Stimulated activated CD4-positive, alpha-beta T cell treated with anti-CD3 and anti-CD28 coated beads, Interleukin-2, amount 100 ng/mL, for 24 hours (primary cell): ENCODE data around the gene SLC26A3.
"Not testable (repeated sequence)": the region's sequence is repeated elsewhere in the genome, so short reads cannot be mapped to it uniquely, and the experiment has no call there.

Experiments used
- DNase-seq, 2 donors: peaks; one replicate each; pipeline ENCODE4 v3.0.0-alpha.2; 2020

Gene SLC26A3

DNA sequence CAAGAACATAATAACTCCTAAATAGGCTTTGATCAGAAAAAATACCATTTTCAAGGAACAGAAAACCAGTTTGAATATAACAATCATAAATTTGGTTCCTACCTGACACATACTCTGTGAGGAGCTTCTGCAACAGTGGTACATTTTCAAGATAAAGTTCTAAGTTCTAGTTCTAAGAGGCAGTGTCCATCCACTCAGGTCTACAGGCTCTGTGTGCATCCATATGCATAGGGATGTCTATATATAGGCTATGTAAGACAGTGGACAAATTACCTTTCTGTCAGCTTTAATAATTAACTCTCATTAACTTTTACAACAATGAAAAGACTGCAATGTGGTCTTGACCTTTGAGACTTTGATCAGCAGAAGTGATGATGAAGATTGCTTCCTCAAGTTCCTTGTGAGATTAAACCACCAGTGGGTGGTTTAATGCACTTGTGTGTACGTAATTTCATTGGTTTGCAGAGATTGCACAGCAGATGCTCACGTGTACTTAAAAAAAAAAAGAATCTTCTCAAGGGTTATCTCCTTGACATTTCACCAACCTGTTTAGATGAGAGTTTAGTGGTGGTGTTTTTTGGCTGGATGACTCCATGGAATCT is at the start of gene SLC26A3:
SLC26A3 (minus strand) TSS at position 215 of the 602 bp plus-strand sequence. CDS start 8,714 bp downstream, outside the sequence.
- no peak for DNase-seq

DNA sequence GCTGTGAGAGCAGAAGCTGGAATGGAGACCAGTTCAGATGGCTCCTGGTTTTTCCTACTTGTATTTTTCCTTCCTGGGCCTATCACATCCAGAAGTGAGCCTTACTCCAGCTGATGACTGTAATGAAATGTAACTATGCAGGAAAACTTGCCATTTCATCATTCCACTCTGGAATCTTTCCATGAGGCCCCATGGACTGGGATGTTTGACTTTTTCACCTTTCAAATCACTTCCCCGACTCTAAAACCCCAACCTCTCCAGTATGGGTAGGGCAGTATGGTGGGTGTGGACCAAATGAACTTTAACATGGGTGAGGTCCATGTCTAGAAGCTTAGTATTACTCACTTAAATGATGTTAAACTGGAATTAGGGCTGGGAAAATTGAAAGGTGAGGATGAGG is 47.6 kb upstream of the SLC26A3 start:
- no peak for DNase-seq

DNA sequence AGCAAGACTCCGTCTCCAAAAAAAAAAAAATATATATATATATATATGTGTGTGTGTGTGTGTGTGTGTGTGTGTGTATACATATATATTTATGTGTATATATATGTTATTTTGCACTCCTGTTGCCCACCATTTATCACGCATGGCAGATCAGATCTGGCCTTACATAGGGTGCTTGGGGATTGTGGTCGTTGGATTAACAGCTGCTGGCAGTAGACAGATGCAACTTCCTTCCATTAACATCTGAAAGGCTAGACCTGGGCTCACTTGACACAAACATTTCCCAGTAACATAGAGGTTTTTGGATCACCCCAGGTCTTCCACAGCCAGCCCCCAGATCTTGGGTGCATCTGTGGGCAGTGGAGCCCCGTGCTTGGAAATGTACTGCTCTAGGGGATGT is 47.2 kb upstream of the SLC26A3 start:
- DNase-seq = no peak

DNA sequence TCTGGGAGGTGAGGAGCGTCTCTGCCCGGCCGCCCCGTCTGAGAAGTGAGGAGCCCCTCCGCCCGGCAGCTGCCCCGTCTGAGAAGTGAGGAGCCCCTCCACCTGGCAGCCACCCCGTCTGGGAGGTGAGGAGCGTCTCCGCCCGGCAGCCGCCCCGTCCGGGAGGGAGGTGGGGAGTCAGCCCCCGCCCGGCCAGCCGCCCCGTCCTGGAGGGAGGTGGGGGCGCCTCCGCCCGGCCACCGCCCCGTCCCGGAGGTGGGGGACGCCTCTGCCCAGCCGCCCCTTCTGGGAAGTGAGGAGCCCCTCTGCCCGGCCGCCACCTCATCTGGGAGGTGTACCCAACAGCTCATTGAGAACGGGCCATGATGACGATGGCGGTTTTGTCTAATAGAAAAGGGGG is 45.2 kb upstream of the SLC26A3 start:
- not testable (repeated sequence) for DNase-seq

DNA sequence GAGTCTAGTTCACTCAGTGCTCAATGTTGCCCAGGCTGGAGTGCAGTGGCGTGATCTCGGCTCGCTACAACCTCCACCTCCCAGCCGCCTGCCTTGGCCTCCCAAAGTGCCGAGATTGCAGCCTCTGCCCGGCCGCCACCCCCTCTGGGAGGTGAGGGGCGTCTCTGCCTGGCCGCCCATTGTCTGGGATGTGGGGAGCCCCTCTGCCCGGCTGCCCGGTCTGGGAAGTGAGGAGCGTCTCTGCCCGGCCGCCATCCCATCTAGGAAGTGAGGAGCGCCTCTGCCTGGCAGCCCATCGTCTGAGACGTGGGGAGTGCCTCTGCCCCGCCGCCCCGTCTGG is 44.8 kb upstream of the SLC26A3 start:
- DNase-seq = not testable (repeated sequence)

DNA sequence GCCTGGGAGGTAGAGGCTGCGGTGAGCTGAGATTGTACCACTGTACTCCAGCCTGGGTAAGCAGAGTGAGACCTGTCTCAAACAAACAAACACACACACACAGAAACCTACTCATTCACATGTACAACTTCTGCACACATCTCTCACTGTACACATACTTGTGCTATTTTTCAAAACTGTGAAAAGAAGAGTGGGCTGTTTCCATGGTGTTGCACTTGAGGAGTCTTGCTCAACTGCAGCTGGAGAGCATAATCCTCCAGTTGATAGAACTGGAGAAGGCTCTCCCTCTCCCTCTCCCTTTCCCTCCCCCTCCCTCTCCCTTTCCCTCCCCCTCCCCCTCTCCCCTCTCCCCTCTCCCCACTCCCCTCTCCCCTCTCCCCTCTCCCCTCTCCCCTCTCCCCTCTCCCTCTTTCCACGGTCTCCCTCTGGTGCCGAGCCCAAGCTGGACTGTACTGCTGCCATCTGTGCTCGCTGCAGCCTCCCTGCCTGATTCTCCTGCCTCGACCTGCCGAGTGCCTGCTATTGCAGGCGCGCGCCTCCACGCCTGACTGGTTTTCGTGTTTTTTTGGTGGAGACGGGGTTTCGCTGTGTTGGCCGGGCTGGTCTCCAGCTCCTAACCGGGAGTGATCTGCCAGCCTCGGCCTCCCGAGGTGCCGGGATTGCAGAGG is 44.3 kb upstream of the SLC26A3 start:
- DNase-seq = no peak

DNA sequence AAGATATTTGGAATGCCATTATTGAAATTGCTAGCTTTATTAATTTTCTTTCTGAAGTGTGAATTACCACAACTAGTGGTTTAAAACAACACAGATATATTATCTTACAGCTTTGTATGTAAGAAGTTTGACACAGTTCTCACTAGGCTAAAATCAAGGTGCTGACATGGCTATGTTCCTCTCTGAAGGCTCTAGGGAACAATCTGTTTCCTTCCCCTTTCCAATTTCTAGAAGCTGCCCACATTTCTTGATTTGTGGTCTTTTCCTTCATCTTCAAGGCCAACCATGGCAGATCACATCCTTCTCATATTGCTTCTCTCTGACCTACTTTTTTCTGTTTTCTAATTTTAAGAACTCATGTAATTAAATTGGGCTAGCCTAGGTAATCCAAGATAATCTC is 43.3 kb upstream of the SLC26A3 start:
- DNase-seq = no peak

DNA sequence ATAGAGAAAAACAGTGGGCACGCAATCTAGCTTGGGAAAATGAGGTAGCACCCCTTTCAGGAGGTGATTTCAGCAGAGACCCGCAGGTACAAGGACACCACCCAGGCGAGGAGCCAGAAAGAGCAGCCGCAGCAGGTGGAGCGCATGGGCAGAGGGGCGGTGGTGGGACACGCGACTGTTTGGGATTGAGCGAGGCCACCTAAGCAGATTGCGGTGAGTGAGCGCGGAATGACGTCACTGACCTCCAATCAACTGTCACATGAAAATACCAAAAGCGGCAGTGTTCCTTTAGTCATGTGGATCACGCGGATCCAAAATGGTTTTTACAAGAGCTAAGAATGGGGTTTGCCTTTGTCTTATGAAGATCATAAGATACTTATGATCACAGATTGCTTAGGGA is 40.2 kb upstream of the SLC26A3 start:
- no peak for DNase-seq

DNA sequence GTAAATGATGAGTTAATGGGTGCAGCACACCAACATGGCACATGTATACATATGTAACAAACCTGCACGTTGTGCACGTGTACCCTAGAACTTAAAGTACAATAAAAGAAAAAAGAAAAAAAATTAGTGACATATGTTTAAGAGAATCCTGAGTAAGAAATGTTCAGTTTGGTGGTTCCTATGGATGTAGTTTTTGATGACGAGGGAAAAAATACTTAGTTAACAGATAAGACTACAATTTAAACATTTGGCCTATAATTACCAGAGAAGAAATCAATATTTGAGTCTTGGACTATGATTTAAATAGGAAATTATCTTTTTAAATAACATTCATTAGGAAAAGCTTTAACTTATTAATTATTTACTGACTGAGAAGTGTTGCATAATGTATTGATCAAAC is 39.2 kb upstream of the SLC26A3 start:
- DNase-seq = no peak

DNA sequence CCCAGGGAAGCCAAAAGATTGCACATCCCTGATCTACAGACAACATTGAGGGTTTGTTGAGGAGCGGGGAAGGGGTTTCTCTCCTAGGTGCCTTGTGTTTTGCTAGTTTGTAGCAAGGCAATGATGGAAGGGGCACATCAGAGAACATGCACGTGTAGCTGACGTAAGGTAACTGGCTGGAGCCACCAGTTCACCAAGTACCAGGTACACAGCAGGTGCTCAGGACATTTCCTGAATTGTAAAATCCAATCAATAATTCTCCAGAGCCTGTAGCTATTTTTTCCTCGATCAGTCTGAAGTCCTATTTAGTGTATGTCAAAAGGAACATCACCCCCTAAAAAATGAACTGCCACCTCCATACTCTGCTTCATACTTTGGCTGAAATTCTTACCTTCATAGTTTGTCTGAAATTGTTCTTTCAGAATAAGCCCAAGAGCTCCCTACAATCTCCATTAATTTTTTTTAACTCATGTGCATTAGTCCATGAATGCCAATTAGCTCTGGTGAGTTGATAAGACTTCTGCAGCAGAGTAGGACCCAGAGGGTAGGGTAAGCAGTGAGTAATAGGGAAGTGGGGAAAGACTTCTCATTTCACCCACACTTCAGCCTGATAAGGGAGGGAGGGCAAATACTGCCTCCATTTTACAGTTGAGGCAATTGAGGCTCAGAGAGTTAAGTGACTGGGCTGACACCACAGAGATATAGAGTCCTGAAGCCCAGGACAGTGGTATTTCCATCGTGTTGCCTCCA is 36.0 kb upstream of the SLC26A3 start:
- DNase-seq = no peak

DNA sequence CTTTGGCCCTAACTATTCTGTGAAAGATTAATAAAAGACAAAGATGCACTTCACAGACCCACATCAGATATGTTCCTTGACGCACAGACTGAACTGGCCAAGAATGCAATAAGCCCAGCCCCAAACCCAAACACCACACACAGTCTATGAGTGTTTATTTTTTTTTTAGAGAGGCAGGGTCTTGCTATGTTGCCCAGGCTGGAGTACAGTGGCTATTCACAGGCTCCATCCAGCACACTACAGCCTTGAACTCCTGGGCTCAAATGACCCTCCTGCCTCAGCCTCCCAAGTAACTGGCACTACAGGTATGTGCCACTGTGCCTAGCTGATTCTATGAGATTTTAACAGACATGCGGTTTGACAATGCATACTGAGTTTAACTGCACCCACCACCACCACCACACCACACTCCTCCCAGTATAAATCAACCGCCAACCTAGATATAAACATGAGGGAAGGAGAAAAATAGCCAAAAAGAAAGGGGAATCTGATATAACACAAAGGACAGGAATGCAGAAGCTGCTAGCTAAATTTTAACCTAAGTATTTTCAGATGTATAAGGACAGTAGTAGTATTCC is 35.1 kb upstream of the SLC26A3 start:
- DNase-seq = no peak

DNA sequence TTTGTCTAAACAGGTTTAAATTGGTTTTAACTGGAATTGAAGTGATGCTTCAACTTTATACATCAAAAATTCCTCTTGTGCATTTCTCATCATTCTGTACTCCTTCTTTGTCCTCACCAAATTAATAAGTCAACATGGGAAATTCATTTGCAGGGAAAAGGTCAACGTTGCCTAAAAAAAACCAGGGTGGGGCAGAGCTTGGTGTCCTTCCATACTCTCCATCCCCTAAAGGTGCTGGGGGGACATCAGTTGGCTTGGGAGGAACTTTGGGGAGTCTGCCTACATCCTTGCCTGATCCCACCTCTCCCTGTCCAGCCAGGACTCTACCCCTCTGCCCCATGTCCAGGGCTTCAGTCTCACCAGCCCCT is 34.1 kb upstream of the SLC26A3 start:
- no peak for DNase-seq

DNA sequence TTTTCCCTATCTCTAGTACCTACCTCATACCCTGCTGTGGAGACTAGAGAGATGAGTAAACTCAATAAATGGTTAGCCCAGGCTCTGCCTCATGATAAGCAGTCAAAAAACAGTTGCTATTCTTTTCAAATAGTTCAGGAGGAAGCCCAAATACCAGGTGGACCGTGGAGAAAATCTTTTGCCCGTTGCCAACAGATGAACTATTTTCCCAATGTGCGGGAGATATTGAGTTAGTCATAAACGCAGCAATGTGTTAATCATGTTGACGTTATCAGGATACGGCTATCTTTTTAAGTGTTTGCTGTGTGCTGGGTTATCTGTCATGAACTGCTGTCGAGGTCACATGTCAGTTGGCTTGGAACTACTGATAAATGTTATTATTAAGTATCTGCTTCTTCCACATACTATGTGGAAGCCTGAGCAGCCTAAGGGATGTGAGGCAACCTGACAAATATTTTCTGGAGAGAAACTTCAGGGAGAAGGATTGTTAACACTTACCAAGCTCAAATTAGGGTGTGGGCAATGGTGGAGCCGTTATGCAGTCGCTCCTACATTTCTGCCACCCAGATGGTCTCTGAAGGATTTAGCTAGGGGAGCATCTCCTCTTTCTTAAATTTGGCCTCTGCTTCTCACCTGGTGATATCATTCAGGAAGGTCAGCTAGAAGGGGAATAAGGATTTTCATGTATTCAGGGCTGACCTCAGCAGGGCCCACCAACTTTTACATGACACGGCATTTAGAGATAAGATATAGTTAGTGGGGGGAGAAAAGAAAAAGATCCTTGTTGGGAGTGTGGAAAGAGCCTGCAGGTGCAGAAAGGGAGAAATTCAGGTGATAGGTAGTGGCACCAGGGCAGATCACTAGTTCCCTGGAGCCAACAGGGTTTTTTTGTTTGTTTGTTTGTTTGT is 33.5 kb upstream of the SLC26A3 start:
- DNase-seq = no peak

DNA sequence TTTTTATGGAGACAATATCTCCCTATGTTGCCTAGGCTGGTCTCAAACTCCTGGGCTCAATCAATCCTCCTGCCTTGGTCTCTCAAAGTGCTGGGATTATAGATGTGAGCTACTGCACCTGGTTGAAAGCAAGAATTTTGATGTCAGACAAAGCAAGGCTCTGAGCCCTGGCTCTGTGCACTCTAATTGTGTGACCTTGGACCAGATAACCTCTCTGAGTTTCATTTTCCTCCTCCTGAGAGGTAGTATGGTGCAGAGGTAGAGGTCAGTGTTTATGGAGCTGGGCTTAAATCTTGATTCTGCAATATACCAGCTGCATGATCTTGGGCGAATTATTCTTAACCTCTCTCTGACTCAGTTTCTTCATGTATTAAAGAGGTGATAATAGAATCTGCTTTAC is 31.4 kb upstream of the SLC26A3 start:
- no peak for DNase-seq

DNA sequence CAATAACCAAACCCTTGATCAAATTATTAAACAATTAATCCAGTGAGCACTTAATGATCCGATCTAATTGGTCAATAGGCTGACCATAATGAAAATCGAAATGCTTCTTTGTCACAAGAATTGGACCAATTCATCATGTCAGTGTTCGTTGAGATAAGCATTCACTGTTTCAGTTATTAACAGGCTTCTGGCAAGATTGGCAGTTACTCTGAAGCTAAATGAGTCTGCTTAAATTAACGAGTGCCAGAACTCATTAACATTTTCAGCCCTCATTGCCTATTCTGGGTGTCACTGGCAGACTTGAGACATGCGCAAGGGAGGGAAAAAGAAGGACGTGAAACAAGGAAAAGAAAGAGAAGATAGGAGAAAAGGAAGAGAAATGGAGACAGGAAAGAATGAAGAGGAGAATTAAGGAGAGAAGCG is 30.7 kb upstream of the SLC26A3 start:
- no peak for DNase-seq

DNA sequence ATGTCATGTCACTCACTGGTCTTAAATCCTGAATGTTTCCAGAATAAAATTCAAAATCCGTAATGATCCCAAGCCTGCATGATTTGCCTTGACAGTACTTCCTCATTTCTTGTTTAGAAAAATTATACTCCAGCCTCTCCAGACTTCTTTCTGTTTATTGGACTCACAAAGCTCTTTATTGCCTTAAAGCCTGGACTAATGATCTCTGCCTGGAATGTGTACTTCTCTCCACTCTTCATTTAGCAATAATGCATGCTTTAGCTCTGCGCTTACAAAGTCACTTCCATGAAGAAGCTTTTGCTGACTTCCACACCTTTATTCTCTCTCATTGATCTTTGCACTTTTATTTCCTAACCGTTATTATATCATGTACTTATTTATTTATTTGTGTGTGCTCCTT is 27.4 kb upstream of the SLC26A3 start:
- DNase-seq = no peak

DNA sequence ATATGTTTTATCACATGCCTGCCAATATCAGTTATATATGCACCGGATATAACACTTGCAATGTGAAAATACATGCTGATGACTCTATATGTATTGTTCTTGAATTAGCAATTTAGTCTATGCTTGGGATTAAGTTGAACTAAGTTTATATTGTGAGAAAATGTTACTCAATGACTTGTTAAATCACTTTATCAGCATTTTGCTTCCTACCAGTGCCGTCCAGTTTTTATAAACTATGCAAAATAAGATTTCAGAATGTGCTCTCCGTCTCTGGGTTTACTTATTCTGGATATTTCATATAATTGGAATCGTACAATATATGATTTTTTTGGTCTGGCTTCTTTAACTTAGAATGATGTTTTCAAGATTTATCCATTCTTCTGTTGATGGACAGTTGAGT is 25.5 kb upstream of the SLC26A3 start:
- DNase-seq = no peak

DNA sequence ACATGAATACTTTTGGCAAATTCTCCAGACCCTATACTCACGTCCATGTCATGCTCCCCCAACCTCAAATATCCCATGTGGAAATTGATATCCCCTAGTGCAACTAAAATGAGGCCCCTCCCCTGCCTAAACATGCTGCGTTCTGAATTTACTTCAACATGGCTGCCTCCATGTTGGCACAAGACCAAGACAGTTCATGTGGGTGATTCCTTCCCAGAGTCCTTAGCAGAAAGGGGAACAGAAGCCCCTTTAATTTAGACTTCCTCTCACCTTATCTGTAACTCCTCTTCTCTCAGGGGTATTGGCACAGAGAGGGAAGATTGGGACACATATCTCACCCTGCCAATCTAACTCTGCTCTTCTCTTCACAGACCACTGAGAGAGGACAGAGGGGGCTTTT is 24.5 kb upstream of the SLC26A3 start:
- no peak for DNase-seq

DNA sequence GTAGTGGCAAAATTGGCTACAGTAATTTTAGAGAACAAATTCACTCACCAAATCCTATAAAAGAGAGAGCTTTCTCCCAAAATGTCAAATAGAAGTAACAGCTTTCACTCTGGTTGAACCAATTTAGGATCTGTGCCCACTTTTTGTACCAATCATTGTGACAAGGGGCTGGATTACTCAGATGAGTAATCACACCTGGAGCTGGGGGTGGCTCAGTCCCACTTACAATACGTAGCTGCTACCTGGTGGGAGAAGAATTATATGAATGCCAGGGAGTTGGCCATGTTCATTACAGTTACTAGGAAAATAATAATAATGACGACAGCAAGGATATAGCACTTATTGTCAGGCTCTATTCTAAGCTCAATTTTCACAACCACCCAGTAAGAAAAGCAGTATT is 23.4 kb upstream of the SLC26A3 start:
- no peak for DNase-seq

DNA sequence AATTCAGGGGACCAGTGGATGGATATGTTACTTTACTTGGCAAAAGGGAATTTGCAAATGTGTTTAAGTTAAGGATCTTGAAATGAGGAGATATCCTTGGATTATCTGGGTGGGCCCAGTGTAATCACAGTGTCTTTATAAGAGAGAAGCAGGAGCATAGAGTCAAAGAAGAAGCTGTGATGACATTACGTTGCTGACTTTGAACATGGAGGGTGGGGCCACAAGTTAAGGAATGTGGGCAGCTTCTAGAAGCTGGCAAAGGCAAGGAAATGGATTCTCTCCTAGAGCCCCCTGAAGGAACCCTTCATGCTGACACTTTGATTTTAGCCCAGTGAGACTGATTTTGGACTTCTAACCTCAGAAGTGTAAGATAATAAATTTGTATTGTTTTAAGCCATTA is 21.8 kb upstream of the SLC26A3 start:
- DNase-seq = no peak

DNA sequence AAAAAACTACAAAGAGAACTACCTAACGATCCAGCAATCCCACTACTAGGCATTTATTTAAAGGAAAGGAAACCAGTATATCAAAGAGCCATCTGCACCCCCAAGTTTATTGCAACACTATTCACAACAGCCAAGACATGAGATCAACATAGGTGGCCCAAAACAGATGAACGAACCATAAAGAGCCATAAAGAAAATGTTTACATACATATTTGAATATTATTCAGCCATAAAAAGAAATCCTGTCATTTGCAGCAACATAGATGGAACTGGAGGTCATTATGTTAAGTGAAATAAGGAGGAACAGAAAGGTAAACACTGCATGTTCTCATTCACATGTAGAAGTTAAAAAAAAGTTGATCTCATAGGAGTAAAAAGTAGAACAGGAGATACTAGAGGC is 15.6 kb upstream of the SLC26A3 start:
- no peak for DNase-seq

DNA sequence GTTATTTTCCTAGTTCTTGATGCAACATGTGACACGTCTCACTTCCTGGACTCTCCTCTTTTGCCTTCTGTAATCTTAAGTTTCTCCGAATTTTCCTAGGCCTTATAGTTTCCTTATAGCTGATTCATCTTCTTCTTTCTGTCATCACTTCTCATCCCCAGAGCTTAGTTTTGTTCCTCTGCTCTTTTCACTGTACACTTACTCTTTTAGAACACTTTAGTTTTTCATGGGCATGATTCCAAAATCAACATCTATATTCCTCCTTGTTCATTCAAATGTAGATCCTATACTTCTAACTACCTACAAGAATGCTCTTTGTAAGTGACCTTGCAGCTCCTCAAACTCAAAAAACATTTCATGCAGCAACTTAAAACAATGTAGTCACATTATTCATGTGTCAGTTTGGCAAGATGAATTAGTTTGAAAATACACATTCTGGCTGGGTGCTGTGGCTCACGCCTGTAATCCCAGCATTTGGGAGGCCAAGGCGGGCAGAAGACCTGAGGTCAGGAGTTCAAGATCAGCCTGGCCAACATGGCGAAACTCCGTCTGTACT is 13.1 kb upstream of the SLC26A3 start:
- no peak for DNase-seq
